Activated effector memory CD4-positive, alpha-beta T cell treated with anti-CD3 and anti-CD28 coated beads, Interleukin-2, amount 50 U/mL, for 16 hours (primary cell): ENCODE results near the gene IFI27.
A peak's percentile ranks its signal among the peaks of the same experiment; 100 is the strongest.
"Not testable (repeated sequence)": the region's sequence is repeated elsewhere in the genome, so short reads cannot be mapped to it uniquely, and the experiment has no call there.

Experiments
- DNase-seq: peaks from one replicate; pipeline ENCODE4 v3.0.0-alpha.2; 2020

IFI27 gene

GRCh38 chr14:94110552-94111181 lies at the start of gene IFI27:
IFI27 (plus strand) TSS chr14:94110736.
- no peak for DNase-seq

DNA sequence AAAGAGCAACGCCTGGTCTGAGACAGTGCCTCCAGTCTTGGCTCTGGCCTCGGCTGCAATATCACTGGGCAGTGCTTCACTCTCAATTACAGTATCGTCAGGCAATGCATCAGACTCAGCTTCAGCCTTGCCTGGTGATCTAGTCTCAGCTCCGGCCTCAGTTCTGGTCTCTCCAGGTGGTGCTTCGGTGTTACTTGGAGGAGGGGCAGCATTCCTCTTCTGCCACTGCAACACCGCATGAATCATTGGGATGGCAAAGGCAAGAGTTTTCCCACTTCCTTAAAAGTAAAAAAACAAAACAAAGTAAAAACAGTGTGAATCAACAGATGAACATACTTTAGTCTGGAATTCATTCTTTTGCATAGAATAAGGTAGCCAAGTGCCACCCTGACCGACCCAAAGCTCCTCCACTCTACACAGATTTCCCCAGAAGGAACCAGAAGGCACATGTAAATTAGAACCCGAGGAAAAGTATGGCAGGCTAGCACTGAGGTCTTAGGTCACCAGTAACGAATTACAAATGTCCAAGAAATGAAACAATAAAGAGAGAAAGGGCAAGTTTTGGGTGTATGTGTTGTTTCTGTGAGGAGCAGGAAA lies 48.1 kb upstream of the IFI27 start:
- no peak for DNase-seq

GRCh38 chr14:94066089-94066676 lies 44.4 kb upstream of the IFI27 start:
- no peak for DNase-seq

DNA sequence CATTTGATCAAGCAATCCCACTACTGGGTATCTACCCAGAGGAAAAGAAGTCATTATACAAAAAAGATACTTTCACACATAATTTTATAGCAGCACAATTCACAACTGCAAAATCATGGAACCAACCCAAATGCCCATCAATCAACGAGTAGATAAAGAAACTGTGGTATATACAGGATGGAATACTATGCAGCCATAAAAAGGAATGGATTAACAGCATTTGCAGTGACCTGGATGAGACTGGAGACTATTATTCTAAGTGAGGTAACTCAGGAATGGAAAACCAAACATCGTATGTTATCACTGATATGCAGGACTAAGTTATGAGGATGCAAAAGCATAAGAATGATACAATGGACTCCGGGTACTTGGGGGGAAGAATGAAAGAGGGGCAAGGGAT lies 38.5 kb upstream of the IFI27 start:
- not testable (repeated sequence) for DNase-seq

GRCh38 chr14:94074534-94074933 lies 36.0 kb upstream of the IFI27 start:
- DNase-seq: no peak

GRCh38 chr14:94075008-94075407 lies 35.5 kb upstream of the IFI27 start:
- no peak for DNase-seq

GRCh38 chr14:94077111-94077821 lies 33.3 kb upstream of the IFI27 start:
- no peak for DNase-seq

DNA sequence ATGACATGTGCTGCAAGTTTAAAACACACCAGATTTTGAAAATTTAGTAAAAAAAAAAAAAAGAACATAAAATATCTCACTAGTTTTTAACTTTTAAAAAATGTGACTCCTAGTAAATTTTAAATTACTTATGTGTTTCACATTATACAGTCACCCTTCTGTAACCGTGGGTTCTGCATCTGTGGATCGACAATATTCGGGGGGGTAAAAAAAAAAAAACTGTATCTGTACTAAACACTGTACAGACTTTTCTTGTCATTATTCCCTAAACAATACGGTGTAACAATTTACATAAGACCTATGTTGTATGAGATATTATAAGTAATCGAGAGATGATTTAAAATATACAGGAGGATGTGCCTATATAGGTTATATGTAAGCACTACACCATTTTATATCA lies 32.7 kb upstream of the IFI27 start:
- DNase-seq: no peak

DNA sequence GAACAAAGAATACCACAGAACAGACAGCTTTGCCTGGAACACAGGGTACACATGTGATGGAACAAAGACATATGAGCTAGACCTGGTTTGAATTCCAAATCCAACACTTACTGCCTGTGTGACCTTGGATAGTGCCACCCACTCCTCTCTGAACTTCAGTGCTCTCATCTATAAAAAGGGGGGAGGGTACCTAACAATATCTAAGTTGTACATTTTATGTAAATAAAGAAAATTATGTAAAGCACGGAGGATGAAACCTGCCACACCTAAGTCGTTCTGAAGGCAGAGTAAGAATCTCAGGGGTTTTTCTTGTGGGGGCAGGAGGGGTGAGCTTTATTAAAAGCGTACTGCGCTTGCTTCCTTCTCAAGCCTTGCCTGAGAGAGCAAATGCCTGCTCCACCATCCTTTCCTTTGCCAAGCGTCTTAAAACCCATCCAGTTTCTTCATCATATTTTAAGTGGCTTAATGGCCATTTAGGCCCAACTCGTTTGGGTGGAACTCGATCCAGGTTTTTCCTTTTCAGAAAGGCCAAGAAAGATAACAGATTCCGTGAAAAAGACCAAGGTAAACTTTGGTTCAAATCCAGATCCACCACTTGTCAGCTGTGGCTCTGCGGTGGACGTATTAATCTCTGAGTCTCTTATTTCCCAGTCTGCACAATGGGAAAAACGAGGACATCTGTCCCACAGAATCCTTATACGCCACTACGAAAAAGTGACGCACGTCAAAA lies 30.5 kb upstream of the IFI27 start:
- DNase-seq: no peak

GRCh38 chr14:94080621-94081385 lies 29.7 kb upstream of the IFI27 start, which contains the start of the genes DDX24 and IFI27L1:
DDX24 (minus strand) TSS chr14:94081202; CDS start chr14:94079742, 1,460 bp downstream.
IFI27L1 (plus strand) TSS chr14:94081310; CDS start chr14:94096938, 15,628 bp downstream.
- peak; percentile 99 for DNase-seq

- DNase-seq: no peak
Measured at GRCh38 chr14:94081386-94081820, 29.1 kb upstream of the IFI27 start.

GRCh38 chr14:94087891-94088290 lies 22.6 kb upstream of the IFI27 start:
- DNase-seq: no peak

GRCh38 chr14:94088516-94088915 lies 22.0 kb upstream of the IFI27 start:
- DNase-seq: no peak

- DNase-seq: no peak
Measured at GRCh38 chr14:94089479-94089878, 21.1 kb upstream of the IFI27 start.

DNA sequence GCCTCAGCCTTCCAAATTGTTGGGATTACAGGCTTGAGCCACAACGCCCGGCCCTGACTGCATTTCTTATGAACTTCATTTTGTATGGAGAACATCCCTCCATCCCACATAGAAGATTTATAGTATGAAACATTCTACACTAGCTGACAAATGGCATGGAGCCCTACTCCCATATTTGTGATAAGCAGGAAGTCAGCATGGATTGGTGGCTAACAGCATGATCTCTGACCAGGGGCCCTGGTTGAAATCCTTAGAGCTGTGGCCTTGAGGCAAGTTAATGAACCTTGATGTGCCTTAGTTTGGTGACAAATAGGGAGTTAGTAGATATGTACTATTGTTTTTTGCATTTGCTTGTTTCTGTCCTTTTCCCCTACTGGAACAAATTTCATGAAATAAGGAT lies 17.1 kb upstream of the IFI27 start:
- no peak for DNase-seq

DNA sequence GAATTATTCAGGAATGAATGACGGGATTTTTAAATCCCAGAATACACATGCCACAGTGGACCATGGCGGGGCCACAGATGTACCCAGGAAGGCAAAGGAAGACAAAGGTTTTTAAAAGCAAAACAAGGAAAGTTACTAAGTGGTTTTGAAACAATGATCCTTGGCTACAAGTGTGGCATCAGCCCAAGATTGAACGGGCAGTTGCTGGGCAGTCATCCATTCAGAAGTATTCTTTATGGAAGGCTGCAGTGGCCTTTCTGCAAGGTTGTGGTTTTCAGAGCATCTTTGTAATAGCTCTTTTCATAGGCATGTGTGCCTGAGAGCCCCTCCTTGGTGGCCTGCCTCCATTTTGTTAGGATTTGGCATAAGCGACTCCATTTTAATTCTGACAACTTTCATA lies 13.4 kb upstream of the IFI27 start:
- no peak for DNase-seq

- DNase-seq: no peak
Measured at GRCh38 chr14:94098326-94098992, 12.1 kb upstream of the IFI27 start.

DNA sequence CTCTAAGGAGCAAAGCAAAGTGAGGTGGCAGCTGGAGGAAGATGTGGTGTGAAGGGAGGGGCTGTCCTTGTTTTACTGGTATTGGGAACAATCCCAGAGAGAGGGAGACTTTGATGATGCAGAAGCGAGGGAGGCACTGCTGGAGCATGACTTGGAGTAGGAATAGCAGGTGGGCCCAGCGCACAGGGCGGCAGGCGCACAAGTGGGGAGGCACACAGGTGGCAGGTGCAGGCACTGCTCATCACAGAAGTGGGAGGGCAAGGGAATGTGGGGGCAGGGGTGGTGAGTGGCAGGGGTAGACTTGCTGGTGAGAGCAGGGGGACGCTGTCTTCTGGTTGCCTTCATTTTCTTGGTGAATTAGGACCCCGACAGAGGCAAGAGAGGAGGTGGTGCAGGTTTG lies 11.5 kb upstream of the IFI27 start:
- DNase-seq: no peak

DNA sequence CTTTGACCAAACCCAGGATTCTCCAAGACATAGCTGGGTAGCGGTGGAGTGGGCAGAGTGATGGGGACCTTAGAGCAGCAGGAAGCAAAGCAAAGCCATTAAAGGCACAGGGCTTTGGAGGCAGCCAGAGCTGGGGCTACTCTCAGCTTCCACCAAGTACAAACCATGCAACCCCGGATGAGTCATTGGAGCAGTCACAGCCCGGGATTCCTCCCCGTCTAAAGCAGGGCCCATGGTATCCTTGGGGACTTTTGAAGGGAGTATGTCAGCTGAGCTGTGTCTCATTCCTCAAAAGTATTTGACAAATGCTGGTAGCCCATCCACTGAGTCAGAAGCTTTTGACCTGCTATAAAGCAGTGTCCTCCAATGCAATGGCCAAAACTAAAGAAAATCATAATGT lies 9.7 kb upstream of the IFI27 start:
- no peak for DNase-seq

- no peak for DNase-seq
Measured at GRCh38 chr14:94101748-94102147, 8.8 kb upstream of the IFI27 start.

DNA sequence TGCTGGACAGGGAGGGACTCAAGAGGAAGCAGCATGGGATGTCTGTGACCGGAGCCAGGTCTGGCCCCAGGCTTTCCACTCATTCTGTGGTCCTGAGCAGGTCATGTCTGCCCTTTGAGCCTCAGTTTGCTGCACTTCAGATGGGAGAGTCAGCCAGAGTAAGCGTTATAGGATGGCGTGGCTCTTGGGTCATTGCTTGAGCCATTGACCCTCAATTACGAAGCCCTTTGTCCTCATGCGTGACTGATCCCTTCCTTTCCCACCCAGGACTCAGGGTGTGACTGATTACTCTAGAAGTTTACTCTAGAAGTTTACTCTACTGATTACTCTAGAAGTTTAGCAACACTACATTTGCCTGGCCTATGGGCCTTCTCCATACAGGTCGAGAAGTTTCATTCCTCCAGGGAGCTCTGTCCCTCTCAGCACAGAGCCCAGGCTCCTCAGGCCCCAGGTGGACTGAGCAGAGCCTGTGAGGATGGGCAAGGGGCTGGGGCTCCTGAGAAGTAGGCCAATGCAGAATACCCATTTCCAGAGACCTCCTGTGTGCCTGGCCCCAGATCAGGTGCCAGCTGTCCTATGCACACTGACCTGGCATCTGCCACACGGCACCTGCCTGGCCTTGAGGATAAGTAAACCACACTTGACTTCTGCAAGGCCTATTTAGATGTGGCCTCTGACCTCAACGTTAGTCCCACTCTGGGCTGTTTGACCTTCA lies 7.6 kb upstream of the IFI27 start:
- no peak for DNase-seq
